ENCODE results near the gene PEAK1. TPM values are rescaled to one million over a fixed set of nuclear protein-coding genes. Genes with fewer than 3 reads are reported as not detected.

Gene PEAK1
- total RNA-seq, 2 donors from 2014 or later, result 44.2 to 59.8 TPM

DNA sequence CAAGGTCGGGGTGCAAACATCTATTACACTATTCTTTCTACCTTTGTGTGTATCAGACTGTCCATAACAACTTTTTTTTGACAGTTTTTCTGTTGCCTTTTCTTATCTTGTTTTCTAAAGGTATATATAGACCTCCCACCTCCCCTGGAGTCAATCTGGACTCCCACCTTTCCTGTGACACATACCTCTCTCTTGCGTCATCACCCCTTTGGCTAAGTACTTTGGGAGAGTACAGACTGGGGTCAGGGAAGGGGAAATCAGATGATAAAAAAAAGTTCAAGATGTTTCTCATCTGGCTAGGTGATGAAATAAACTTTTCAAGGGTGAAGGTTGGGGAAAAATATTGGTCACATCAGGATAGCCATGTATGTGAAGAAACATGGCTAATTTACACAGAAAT is 366.2 kb downstream of the PEAK1 start:
- Histone ChIP-seq H3K4me3 (no peak overlapping the region), H3K27me3 (no peaks in the 10 kb centered on the region), H3K4me1 (no peaks in the 10 kb centered on the region), H3K9me3 (no peaks in the 10 kb centered on the region), H3K36me3 (peaks cover 21% of the 10 kb centered on the region), H3K27ac (no peak overlapping the region)
- DNase-seq (ENCODE audit: low spot score), result no peak
- TF ChIP-seq, protein P1, sequence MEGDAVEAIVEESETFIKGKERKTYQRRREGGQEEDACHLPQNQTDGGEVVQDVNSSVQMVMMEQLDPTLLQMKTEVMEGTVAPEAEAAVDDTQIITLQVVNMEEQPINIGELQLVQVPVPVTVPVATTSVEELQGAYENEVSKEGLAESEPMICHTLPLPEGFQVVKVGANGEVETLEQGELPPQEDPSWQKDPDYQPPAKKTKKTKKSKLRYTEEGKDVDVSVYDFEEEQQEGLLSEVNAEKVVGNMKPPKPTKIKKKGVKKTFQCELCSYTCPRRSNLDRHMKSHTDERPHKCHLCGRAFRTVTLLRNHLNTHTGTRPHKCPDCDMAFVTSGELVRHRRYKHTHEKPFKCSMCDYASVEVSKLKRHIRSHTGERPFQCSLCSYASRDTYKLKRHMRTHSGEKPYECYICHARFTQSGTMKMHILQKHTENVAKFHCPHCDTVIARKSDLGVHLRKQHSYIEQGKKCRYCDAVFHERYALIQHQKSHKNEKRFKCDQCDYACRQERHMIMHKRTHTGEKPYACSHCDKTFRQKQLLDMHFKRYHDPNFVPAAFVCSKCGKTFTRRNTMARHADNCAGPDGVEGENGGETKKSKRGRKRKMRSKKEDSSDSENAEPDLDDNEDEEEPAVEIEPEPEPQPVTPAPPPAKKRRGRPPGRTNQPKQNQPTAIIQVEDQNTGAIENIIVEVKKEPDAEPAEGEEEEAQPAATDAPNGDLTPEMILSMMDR (IDR thresholded peaks at IDR 0.05), result no peak

DNA sequence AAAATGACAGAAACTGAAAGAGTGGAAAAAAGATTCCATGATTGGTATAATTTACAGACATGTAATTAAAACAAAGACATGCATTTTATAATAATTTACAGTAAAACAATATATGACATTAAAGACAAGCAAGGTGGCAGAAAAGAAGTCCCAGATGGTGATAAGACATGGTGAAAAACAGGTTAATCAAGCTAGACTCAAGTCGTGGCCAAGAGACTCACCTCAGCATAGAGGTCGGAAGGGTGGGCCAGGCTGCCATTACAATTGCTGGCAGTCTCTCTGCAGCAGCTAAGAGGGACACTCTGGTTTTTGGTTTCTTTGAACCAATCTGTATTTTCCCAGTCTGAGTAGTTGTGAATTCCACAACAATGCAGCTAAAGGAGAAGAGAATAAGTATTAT is 367.3 kb downstream of the PEAK1 start:
- H3K4me3 ChIP-seq, result no peak overlapping the region
- H3K9me3 ChIP-seq, result no peaks in the 10 kb centered on the region
- no peaks in the 10 kb centered on the region for H3K4me1 ChIP-seq
- H3K36me3 ChIP-seq, result peaks cover 21% of the 10 kb centered on the region
- DNase-seq (ENCODE audit: low spot score), result no peak
- TF ChIP-seq, protein P1 (IDR thresholded peaks at IDR 0.05), result no peak
- H3K27me3 ChIP-seq, result no peaks in the 10 kb centered on the region
- H3K27ac ChIP-seq, result no peak overlapping the region

Other genes starting within 250 kb of the PEAK1 start
- gene HMG20A, start 784 bp upstream of the PEAK1 start, total RNA-seq, result 10 to 100 TPM; 30.9 to 34.7 TPM
- 1 to 10 TPM; 7.0 to 9.4 TPM for gene LINGO1, start 212.8 kb upstream of the PEAK1 start, total RNA-seq